Activated CD8-positive, alpha-beta T cell treated with anti-CD3 and anti-CD28 coated beads, Interleukin-2, amount 10 ng/mL, durations not matched to agents 7 days and 5 days (primary cell): ENCODE measurements around the gene TMC3. TPM values are rescaled to one million over a fixed set of nuclear protein-coding genes. Genes with fewer than 3 reads are reported as not detected.
"Not testable (repeated sequence)": the region's sequence is repeated elsewhere in the genome, so short reads cannot be mapped to it uniquely, and the experiment has no call there.

Experiments used
- ATAC-seq: fragments of 150-1000 bp; cut with Tn5 transposase; one replicate; pipeline ENCODE4 v1.10.0; 2021; ENCODE audit warnings: moderate library complexity
- CTCF ChIA-PET: fragments of 350-600 bp; sonication (Branson Sonifier 250); formaldehyde crosslinking; loops from one replicate; lab custom pipeline; 2021; ENCODE audit warnings: antibody characterized with exemption; lab: Charles Lee
- POLR2A ChIA-PET: fragments of 350-600 bp; sonication (Branson Sonifier 250); formaldehyde crosslinking; loops from one replicate; lab custom pipeline; 2021; ENCODE audit warnings: antibody characterized with exemption; lab: Charles Lee
- DNase-seq: peaks from one replicate; pipeline ENCODE4 v3.0.0-alpha.2; 2020
- H3K27ac Mint-ChIP-seq: one replicate; pipeline ENCODE4 v1.8.0; 2021; ENCODE audit warnings: mild to moderate bottlenecking, mixed read lengths
- H3K27me3 Mint-ChIP-seq: one replicate; pipeline ENCODE4 v1.8.0; 2021; ENCODE audit warnings: low read depth, mixed read lengths
- H3K36me3 Mint-ChIP-seq: one replicate; pipeline ENCODE4 v1.8.0; 2021; ENCODE audit warnings: low read depth, mixed read lengths
- H3K4me1 Mint-ChIP-seq: one replicate; pipeline ENCODE4 v1.8.0; 2021; ENCODE audit warnings: low read depth, mixed read lengths
- H3K4me3 Mint-ChIP-seq: one replicate; pipeline ENCODE4 v1.8.0; 2021; ENCODE audit warnings: mild to moderate bottlenecking, mixed read lengths
- H3K9me3 Mint-ChIP-seq: one replicate; pipeline ENCODE4 v1.8.0; 2022; ENCODE audit warnings: mixed read lengths; ENCODE audit not compliant: insufficient read depth
- total RNA-seq, 2 experiments: library from RNA; stranded (reverse); gene quantifications; one replicate each; pipeline ENCODE4 v1.2.3, GENCODE V29; 2021

TMC3 gene
- not detected for total RNA-seq

- H3K36me3 Mint-ChIP-seq = no peaks in the 10 kb centered on the region
- H3K9me3 Mint-ChIP-seq = no peaks in the 10 kb centered on the region
- ATAC-seq (no peak), DNase-seq (no peak)
- H3K4me3 Mint-ChIP-seq = no peak within 1 kb of the TSS
- POLR2A ChIA-PET = no interaction called here
- H3K4me1 Mint-ChIP-seq = no peaks in the 10 kb centered on the region
- H3K27ac Mint-ChIP-seq = no peak within 1 kb of the TSS
- CTCF ChIA-PET = no interaction called here
- H3K27me3 Mint-ChIP-seq = no peaks in the 10 kb centered on the region
Measured at GRCh38 chr15:81373775-81374395, at the start of gene TMC3. Gene TMC3, minus strand, starts transcription at chr15:81374213. Its CDS starts 136 bp downstream, at chr15:81374077.

DNA sequence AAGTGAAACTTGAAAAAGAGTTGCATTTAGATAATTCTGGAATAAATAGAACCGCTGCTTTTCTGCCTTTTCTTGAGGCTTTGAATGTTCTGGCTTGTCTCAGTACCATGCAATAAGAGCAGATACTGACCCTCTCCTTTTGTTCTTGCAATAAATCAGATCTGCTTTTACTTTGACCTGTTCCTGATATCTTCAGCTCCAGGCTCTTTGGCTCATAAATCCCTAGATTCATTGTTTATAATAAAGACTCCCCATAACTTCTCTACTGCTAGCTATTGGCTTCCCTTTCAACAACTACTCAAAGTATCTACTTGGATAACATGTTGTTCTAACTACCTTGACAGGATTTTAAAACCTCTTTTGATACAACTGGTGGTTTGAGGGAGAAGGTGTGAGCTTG lies 47.4 kb upstream of the TMC3 start:
- CTCF ChIA-PET = interaction anchor here (1.4 to 1.7 kb wide), 2 partner anchors 11 to 20 kb away, joined by 5 to 6 read pairs; no protein-coding TSS in a partner anchor
- Mint-ChIP-seq H3K27me3 (peaks cover 7% of the 10 kb centered on the region), H3K9me3 (no peaks in the 10 kb centered on the region), H3K4me1 (no peaks in the 10 kb centered on the region), H3K36me3 (no peaks in the 10 kb centered on the region), H3K4me3 (no peak overlapping the region), H3K27ac (no peak overlapping the region)
- DNase-seq = no peak
- POLR2A ChIA-PET = no interaction called here
- no peak for ATAC-seq

DNA sequence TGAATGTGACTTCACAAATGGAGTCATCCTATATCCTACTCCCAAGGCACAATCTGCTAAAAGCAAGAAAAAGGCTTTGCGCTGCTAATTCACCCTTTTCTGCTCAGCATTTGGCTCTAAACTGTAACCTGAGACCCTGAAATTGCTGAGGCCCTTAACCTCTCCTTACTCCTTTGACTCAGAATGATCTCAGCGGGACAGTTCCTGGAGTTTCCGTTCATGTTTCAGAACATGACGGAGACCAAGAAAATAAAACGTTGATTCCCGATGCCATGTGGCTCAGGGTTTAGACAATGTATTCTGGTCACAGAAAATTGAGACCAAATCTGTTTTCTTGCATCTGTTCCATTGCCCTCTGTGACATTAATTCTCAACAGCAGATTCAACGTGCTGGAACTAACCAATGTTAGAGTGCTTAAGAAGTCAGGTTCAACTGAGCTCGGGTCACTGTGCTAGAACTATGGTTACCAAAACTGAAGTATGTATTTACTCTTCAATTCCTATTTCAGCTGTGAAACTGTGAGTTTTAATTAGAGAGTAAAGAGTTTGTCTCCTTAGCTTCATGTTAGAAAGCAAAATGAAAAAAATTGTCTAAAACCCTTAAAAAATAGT lies 45.4 kb upstream of the TMC3 start:
- Mint-ChIP-seq H3K4me1 (peaks cover 5% of the 10 kb centered on the region), H3K4me3 (no peak overlapping the region), H3K9me3 (no peaks in the 10 kb centered on the region), H3K27ac (no peak overlapping the region), H3K27me3 (peaks cover 14% of the 10 kb centered on the region), H3K36me3 (no peaks in the 10 kb centered on the region)
- DNase-seq = no peak
- no peak for ATAC-seq
- ChIA-PET POLR2A (no interaction called here), CTCF (no interaction called here)

DNA sequence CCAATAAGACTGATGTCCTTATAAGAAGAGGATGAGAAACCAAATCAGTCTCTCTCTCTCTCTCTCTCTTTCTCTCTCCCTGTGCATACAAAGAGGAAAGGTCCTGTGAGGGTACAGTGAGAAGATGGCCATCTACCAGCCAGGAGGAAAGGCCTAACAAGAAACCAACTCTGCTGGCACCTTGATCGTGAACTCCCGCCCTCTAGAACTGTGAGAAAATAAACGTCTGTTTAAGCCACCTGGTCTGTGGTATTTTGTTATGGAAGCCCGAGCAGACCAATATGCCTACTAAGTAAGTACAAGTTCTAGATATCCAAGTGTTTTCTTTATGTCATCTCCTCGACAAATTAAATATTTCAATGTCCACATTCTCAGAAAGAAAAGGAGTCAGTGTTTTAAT lies 44.9 kb upstream of the TMC3 start:
- ATAC-seq (no peak), DNase-seq (no peak)
- POLR2A ChIA-PET = no interaction called here
- no peaks in the 10 kb centered on the region for H3K9me3 Mint-ChIP-seq
- peaks cover 9% of the 10 kb centered on the region for H3K4me1 Mint-ChIP-seq
- no peak overlapping the region for H3K27ac Mint-ChIP-seq
- H3K4me3 Mint-ChIP-seq = no peak overlapping the region
- H3K27me3 Mint-ChIP-seq = peaks cover 14% of the 10 kb centered on the region
- no peaks in the 10 kb centered on the region for H3K36me3 Mint-ChIP-seq
- CTCF ChIA-PET = no interaction called here

DNA sequence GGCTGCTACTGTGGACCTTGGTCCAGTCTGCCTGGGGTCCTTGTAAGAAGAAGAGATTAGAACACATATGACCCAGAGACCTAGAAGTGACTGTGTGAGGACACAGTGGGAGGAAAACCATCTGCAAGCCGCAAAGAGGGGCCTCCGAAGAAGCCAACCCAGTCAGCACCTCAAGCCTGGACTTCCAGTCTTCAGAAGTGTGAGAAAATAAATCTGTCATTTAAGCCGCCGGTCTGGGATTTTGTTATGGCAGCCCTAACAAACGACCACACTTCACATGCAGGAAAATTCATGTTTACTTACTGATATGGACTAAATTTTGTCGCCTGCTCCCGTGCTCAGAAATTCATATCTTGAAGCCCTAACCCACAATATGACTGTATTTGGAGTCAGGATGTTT lies 44.4 kb upstream of the TMC3 start:
- ATAC-seq (no peak), DNase-seq (no peak)
- Mint-ChIP-seq H3K27me3 (peaks cover 14% of the 10 kb centered on the region), H3K4me3 (no peak overlapping the region), H3K27ac (no peak overlapping the region), H3K36me3 (no peaks in the 10 kb centered on the region), H3K4me1 (peaks cover 9% of the 10 kb centered on the region), H3K9me3 (no peaks in the 10 kb centered on the region)
- POLR2A ChIA-PET = no interaction called here
- CTCF ChIA-PET = no interaction called here

DNA sequence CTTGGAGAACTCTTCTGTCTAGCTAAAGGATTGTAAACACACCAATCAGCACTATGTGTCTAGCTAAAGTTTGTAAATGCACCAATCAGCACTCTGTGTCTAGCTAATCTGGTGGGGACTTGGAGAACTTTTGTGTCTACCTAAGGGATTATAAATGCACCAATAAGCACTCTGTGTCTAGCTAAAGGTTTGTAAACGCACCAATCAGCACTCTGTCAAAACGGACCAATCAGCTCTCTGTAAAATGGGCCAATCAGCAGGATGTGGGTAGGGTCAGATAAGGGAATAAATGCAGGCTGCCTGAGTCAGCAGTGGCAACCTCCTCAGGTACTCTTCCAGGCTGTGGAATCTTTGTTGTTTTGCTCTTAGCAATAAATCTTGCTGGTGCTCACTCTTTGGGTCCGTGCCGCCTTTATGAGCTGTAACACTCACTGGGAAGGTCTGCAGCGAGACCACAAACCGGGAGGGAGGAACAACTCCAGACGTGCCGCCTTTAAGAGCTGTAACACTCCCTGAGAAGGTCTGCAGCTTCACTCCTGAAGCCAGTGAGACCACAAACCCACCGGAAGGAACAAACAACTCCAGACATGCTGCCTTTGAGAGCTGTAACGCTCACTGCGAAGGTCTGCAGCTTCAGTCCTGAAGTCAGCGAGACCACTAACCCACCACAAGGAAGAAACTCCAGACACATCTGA lies 40.4 kb upstream of the TMC3 start:
- H3K4me1 Mint-ChIP-seq, ATAC-seq, DNase-seq, H3K36me3 Mint-ChIP-seq, H3K27ac Mint-ChIP-seq, H3K9me3 Mint-ChIP-seq: not testable (repeated sequence)
- POLR2A ChIA-PET = interaction anchor here (0.6 kb wide), 1 partner anchor 87 kb away, joined by 3 read pairs; no protein-coding TSS in a partner anchor
- Mint-ChIP-seq H3K27me3 (peaks cover 16% of the 10 kb centered on the region), H3K4me3 (peak overlapping the region; percentile 11)
- CTCF ChIA-PET = interaction anchor here (0.7 to 1.4 kb wide), 4 partner anchors 13 to 148 kb away, joined by 3 to 7 read pairs (median 4); no protein-coding TSS in a partner anchor

DNA sequence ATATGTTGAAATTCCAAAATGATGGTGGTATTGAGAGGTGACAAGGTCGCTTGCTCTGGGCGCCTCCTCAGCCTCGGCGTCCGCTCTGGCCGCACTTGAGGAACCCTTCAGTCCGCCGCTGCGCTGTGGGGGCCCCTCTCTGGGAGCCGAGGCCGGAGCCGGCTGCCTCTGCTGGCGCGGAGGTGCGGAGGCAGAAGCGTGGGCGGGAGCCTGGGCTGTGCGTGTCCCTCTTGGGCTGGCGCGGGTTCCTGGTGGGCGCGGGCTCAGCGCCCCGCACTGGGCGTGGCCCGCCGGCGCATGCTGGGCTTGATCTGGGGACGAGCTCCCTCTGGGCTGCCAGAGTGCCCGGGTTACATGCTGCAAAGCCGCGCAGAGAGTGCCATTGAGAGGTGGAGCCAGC lies 39.8 kb upstream of the TMC3 start:
- POLR2A ChIA-PET = no interaction called here

DNA sequence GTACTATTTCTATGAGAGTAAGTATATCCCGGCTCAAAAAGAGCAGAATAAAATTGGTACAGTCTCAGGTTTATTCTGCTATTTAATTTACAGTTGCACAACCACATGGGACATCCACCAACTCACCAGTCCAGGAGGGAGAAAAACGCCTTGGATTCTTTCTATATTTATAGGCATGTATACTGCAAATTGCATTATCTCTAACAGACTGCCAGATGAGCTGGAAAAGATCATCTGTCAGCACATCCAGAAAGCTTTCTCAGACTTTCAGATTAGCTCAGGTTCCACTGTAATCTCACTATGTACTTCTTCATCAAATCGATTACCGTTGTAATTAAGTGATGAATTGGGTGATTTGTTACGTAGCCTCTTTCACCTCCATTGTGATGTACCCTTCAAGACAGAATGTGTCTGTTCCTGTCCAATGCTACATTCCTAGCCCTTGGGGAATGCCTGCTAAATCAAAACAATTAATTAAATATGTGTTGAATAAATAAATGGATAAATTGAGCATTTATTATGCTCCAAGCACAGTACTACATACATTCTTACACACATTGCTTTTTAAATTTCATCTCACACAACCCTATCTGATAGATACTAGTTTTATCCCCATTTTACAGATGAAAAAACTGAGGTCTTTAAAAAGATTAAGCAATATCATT lies 38.1 kb upstream of the TMC3 start:
- peaks cover 25% of the 10 kb centered on the region for H3K27me3 Mint-ChIP-seq
- no peak overlapping the region for H3K27ac Mint-ChIP-seq
- no peaks in the 10 kb centered on the region for H3K9me3 Mint-ChIP-seq
- CTCF ChIA-PET = interaction anchor here (1.0 kb wide), 1 partner anchor 111 kb away, joined by 3 read pairs; no protein-coding TSS in a partner anchor
- H3K36me3 Mint-ChIP-seq = no peaks in the 10 kb centered on the region
- H3K4me3 Mint-ChIP-seq = no peak overlapping the region
- H3K4me1 Mint-ChIP-seq = peaks cover 9% of the 10 kb centered on the region
- DNase-seq (no peak), ATAC-seq (no peak)
- POLR2A ChIA-PET = no interaction called here

More for the DNA sequence above, 39.8 kb upstream of the TMC3 start:
- Mint-ChIP-seq H3K36me3 (no peaks in the 10 kb centered on the region), H3K4me3 (no peak overlapping the region), H3K27me3 (peaks cover 16% of the 10 kb centered on the region), H3K9me3 (no peaks in the 10 kb centered on the region), H3K27ac (no peak overlapping the region), H3K4me1 (peaks cover 9% of the 10 kb centered on the region)
- CTCF ChIA-PET = interaction anchor here (0.7 to 1.4 kb wide), 4 partner anchors 13 to 148 kb away, joined by 3 to 7 read pairs (median 4); no protein-coding TSS in a partner anchor
- no peak for DNase-seq
- ATAC-seq = no peak

GRCh38 chr15:81411051-81411450 lies 37.0 kb upstream of the TMC3 start:
- Mint-ChIP-seq H3K9me3 (no peaks in the 10 kb centered on the region), H3K27me3 (peaks cover 19% of the 10 kb centered on the region), H3K36me3 (no peaks in the 10 kb centered on the region), H3K4me1 (peaks cover 9% of the 10 kb centered on the region), H3K27ac (no peak overlapping the region), H3K4me3 (no peak overlapping the region)
- CTCF ChIA-PET = interaction anchor here (1.2 to 2.4 kb wide), 12 partner anchors 10 to 698 kb away, joined by 3 to 21 read pairs (median 5); no protein-coding TSS in a partner anchor
- no peak for ATAC-seq
- no peak for DNase-seq
- POLR2A ChIA-PET = no interaction called here

GRCh38 chr15:81410318-81410753 lies 36.3 kb upstream of the TMC3 start:
- no peaks in the 10 kb centered on the region for H3K36me3 Mint-ChIP-seq
- peaks cover 9% of the 10 kb centered on the region for H3K4me1 Mint-ChIP-seq
- ChIA-PET POLR2A (no interaction called here), CTCF (interaction anchor here (0.7 to 2.4 kb wide), 14 partner anchors 10 to 698 kb away, joined by 3 to 21 read pairs (median 5); no protein-coding TSS in a partner anchor)
- ATAC-seq (peak; percentile 65), DNase-seq (peak; percentile 49)
- H3K9me3 Mint-ChIP-seq = no peaks in the 10 kb centered on the region
- peaks cover 16% of the 10 kb centered on the region for H3K27me3 Mint-ChIP-seq
- no peak overlapping the region for H3K27ac Mint-ChIP-seq
- no peak overlapping the region for H3K4me3 Mint-ChIP-seq

DNA sequence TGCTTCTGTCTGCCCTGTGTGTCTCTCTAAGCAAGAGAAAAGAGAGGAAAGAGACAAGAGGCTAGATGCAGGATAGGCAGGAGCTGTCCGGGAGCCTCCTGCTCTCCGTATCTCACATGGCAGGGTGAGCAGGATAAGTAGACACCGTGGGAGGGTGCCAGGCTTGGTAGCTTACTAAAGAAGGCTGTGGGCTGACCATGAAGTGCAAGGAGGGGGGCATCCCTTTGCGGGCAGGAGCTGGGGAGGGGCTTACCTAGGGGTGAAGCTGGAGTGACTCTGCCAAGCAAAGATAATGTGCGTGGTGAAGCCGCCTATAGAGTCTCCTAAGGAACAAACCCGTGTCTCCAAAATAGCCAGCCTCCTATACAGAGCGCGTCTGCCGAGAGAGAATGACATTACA lies 33.7 kb upstream of the TMC3 start:
- no peak overlapping the region for H3K4me3 Mint-ChIP-seq
- peaks cover 15% of the 10 kb centered on the region for H3K27me3 Mint-ChIP-seq
- CTCF ChIA-PET = interaction anchor here (3.6 kb wide), 2 partner anchors 133 to 141 kb away, joined by 17 to 18 read pairs; no protein-coding TSS in a partner anchor
- ATAC-seq (no peak), DNase-seq (no peak)
- POLR2A ChIA-PET = no interaction called here
- H3K36me3 Mint-ChIP-seq = no peaks in the 10 kb centered on the region
- no peaks in the 10 kb centered on the region for H3K9me3 Mint-ChIP-seq
- no peak overlapping the region for H3K27ac Mint-ChIP-seq
- H3K4me1 Mint-ChIP-seq = no peaks in the 10 kb centered on the region
